GM18909 (cell line): ENCODE measurements around the gene CNNM1.

Source experiments
- ATAC-seq: cut with Tn5 transposase; IDR thresholded peaks from one replicate; pipeline ENCODE4 v1.9.1; 2021; ENCODE audit warnings: mild to moderate bottlenecking; ENCODE audit not compliant: unreplicated experiment, poor library complexity

CNNM1 gene

GRCh38 chr10:99435986-99436638, 107.0 kb downstream of the CNNM1 start:
- no peak for ATAC-seq

DNA sequence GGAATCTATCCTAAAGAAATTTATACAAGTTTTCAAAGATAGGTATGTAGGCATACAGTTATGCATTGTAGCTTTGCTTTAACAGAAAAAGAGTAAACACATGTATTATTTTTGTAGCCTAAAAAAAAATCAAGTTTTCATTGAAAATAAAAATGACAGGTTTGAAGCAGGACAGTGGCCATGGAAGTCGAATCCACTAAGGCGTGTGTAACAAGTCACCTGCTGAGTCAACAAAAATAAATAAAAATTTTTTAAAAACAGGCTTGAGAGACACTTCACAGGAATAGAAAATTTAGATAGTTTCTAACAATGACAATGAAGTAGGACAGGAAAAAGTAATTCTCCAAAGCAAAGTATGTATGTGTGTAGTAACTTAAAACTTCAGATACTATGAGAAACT, 109.7 kb downstream of the CNNM1 start:
- no peak for ATAC-seq

- ATAC-seq, result no peak
These were observed 113.2 kb downstream of the CNNM1 start for GRCh38 chr10:99442394-99442793.

- no peak for ATAC-seq
These were observed 114.3 kb downstream of the CNNM1 start for GRCh38 chr10:99443500-99443899.
